OCI-LY3 (cell line): ENCODE measurements around the gene PAN3.

ENCODE experiments used
- EZH2phosphoT487 ChIP-seq: fragments of 200-600 bp; shearing (Covaris generic); IDR thresholded peaks from 2 replicates; pipeline ENCODE4 v1.6.1; 2018; ENCODE audit warnings: antibody characterized with exemption, mixed run types, low read depth
- TF ChIP-seq, protein P1 (sequence below): fragments of 200-600, 300-600 bp; sonication (generic); IDR thresholded peaks from 2 replicates; pipeline ENCODE4 v1.5.1; 2014; ENCODE audit warnings: antibody characterized with exemption, low read length, low read depth

DNA sequence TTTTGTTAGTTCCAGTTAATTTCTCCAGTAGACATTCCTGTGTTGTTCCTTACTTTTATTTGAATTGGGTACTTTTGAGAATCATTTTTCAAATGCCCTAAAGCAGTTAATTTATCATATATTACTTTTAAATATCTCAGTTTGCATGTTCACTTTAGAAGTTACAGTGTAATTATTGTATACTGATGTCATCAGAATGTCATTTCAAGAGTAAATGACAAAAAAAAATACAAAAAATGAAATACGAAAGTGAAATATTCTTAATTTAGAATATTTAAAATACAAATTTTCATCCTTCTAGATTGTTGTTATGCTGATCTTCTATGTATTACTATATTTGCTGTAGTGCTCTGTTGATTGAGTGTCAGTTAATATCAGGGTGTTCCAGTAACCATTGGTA, 114.2 kb downstream of the PAN3 start:
- TF ChIP-seq, protein P1, sequence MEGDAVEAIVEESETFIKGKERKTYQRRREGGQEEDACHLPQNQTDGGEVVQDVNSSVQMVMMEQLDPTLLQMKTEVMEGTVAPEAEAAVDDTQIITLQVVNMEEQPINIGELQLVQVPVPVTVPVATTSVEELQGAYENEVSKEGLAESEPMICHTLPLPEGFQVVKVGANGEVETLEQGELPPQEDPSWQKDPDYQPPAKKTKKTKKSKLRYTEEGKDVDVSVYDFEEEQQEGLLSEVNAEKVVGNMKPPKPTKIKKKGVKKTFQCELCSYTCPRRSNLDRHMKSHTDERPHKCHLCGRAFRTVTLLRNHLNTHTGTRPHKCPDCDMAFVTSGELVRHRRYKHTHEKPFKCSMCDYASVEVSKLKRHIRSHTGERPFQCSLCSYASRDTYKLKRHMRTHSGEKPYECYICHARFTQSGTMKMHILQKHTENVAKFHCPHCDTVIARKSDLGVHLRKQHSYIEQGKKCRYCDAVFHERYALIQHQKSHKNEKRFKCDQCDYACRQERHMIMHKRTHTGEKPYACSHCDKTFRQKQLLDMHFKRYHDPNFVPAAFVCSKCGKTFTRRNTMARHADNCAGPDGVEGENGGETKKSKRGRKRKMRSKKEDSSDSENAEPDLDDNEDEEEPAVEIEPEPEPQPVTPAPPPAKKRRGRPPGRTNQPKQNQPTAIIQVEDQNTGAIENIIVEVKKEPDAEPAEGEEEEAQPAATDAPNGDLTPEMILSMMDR = no peak
- TF ChIP-seq EZH2phosphoT487 = no peak
